Left lung (tissue), 10 donors: ENCODE results near the gene WDR88. TPM values are rescaled to one million over a fixed set of nuclear protein-coding genes. Genes with fewer than 3 reads are reported as not detected.
"Not testable (repeated sequence)": the region's sequence is repeated elsewhere in the genome, so short reads cannot be mapped to it uniquely, and the experiment has no call there.

Experiments
- ATAC-seq: fragments of 200-7000 bp; cut with Tn5 transposase; one replicate; pipeline ENCODE4 v1.9.1; 2020; ENCODE audit warnings: moderate library complexity
- DNase-seq, 4 donors: peaks; one replicate each; pipeline ENCODE4 v3.0.0-alpha.2; 2013 to 2020
- H3K27ac ChIP-seq, 2 donors: fragments of 200-600 bp; sonication (generic) in 1 of 2; one replicate each; pipeline versions ENCODE4 v1.5.0 to v1.8.0; 2020 to 2021
- H3K27me3 ChIP-seq, 2 donors: fragments of 200-600 bp; sonication (generic) in 1 of 2; one replicate each; pipeline versions ENCODE4 v1.5.0 to v1.8.0; 2020 to 2021
- H3K36me3 ChIP-seq, 2 donors: fragments of 200-600 bp; sonication (generic) in 1 of 2; one replicate each; pipeline versions ENCODE4 v1.5.0 to v1.8.0; 2020 to 2021
- H3K4me1 ChIP-seq, 2 donors: fragments of 200-600 bp; one replicate each; pipeline ENCODE4 v1.8.0; 2021
- H3K4me3 ChIP-seq, 2 donors: fragments of 200-600 bp; sonication (generic) in 1 of 2; one replicate each; pipeline versions ENCODE4 v1.5.0 to v1.8.0; 2020 to 2021; ENCODE audit warnings: mild to moderate bottlenecking in 1 of 2
- H3K9me3 ChIP-seq, 2 donors: fragments of 200-600 bp; sonication (generic) in 1 of 2; one replicate each; pipeline versions ENCODE4 v1.5.0 to v1.8.0; 2020 to 2021
- CTCF ChIP-seq, 2 donors: fragments of 200-600 bp; sonication (generic) in 1 of 2; IDR thresholded peaks; one replicate each; pipeline versions ENCODE4 v1.5.0 to v1.8.0; 2021; ENCODE audit warnings: antibody characterized with exemption in 2 of 2
- intact Hi-C, 2 donors: fragments of 100-400 bp; cut with DNase I; formaldehyde crosslinking; loops; one replicate each; pipeline versions ENCODE4 v1.11.2 to v1.14.2; 2022
- polyA plus RNA-seq, 6 donors: library from polyadenylated mRNA; unstranded; fragments of 120-200 nt; gene quantifications; one replicate each; pipeline ENCODE4 v1.2.1, GENCODE V29; 2013; ENCODE audit not compliant: insufficient read length in 6 of 6
- total RNA-seq, 2 donors: library from RNA; stranded (reverse); fragmentation: NEBNext Ultra II Directional; extraction: Animal tissue kit (Norgen Biotek cat#: 25700); gene quantifications; one replicate each; pipeline ENCODE4 v1.2.1, GENCODE V29; 2021
- donor health status: DM: no; HTN: yes; CAD: no.
- donor health status: DM: no; HTN: no; CAD: no.

WDR88 gene
- total and polyA plus RNA-seq, 8 donors: 1.2 to 1.9 (median 1.5) TPM; not detected in 2

DNA sequence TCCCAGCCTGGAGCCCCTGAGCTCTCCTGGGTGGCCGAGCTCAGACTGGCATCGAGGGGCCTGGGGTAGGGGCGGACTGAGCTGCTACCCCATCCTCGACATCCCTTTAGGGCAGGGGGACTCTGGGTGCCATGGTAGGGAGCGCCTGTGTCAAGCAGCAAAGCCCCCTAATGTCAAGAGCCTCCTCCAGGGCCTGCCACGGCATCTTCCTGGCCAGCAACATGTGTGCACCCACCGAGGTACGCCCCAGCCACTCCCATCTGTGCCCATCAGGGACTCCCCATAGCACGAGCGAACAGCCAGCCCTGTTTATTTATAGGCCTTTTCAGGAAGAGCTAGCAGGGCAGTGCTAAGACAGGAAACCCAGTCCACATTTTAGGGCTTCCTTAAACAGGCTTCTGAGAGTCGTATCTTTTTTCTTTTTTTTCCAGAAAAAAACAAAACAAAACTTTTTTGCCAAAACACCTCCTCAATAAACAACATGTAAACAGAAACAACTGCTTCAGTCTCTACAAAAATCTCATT lies 76.5 kb downstream of the WDR88 start:
- ATAC-seq: no peak
- intact Hi-C loops: no loop called here
- Histone ChIP-seq H3K36me3 (peaks cover 0 to 38% of the 10 kb centered on the region in 2 donors), H3K27ac (no peak overlapping the region), H3K4me1 (no peaks in the 10 kb centered on the region), H3K9me3 (no peaks in the 10 kb centered on the region), H3K27me3 (no peaks in the 10 kb centered on the region), H3K4me3 (no peak overlapping the region)
- no peak for TF ChIP-seq CTCF (IDR thresholded peaks at IDR 0.05)
- peak in 1 of 4 donors; percentile 61 for DNase-seq

DNA sequence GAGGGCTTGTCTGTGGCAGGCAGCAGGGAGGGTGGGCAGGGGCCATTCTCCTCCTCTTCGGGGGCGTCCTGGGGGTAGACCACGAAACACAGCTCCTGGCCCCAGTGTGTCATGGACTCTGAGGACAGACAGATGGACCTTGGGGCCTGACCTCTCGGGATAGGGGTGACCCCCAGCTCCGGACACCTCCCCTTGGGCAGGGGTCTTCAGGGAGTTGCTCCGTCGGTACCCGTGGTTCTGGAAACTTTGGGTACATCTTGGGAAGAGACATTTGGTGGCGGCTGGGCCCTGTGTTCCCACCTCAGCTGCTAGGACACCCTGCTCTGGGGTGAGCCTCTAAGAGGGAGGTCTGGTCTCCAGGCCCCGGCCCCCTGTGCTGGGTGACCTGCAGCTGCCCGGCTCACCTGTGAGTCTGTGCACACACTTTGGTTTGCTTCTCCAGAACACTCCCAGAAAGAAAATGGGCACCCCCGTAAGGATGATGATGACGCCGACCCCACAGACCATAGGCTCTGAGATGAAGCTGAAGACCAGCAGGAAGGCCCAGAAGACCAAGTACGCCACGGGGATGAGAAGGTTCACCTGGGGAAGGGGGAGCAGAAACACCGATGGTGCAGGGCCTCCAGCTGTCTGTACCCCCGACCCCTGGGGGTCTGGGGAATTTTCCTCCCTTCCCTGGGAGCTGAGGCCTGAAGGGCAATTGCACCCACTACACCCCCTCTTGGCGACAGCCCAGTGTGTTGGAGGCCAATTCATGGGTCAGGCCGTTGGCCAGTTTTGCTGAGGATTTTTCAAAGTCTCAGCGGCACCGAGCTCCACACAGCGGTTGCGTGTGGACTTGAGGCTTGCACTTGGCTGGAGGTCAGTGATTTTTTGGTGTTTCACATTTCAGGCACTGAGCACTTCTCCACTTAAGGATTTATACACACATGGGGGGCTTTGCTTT lies 77.3 kb downstream of the WDR88 start:
- DNase-seq: peak in 1 of 4 donors; percentile 59
- intact Hi-C loops: no loop called here
- no peak for TF ChIP-seq CTCF (IDR thresholded peaks at IDR 0.05)
- Histone ChIP-seq H3K27me3 (peaks cover 0 to 6% of the 10 kb centered on the region in 2 donors), H3K36me3 (peaks cover 0 to 37% of the 10 kb centered on the region in 2 donors), H3K4me1 (no peaks in the 10 kb centered on the region), H3K9me3 (no peaks in the 10 kb centered on the region), H3K4me3 (no peak overlapping the region), H3K27ac (no peak overlapping the region)
- ATAC-seq: no peak

DNA sequence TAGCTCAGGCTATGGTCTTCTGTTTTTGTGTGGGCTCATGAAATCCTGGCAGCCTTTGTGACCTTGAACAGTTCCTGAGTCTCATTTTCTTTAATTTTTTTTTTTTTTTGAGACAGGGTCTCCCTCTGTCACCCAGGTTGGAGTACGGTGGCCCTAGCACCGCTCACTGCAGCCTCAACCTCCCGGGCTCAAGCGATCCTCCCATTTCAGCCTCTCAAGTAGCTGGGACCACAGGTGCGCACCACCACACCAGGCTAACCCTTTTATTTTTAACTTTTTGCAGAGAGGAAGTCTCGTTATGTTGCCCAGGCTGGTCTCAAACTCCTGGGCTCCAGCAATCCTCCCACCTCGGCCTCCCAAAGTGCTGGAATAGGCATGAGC lies 77.9 kb downstream of the WDR88 start:
- ATAC-seq, intact Hi-C loops, H3K9me3 ChIP-seq, H3K27ac ChIP-seq, H3K4me3 ChIP-seq, H3K27me3 ChIP-seq, H3K4me1 ChIP-seq: not testable (repeated sequence)
- peak in 1 of 4 donors; percentile 8 for DNase-seq
- H3K36me3 ChIP-seq: peaks cover 0 to 33% of the 10 kb centered on the region in 2 donors

GRCh38 chr19:33210266-33210940 lies 78.5 kb downstream of the WDR88 start:
- H3K36me3 ChIP-seq: peaks cover 0 to 28% of the 10 kb centered on the region in 2 donors
- ATAC-seq: no peak
- no peak overlapping the region for H3K4me3 ChIP-seq
- no peaks in the 10 kb centered on the region for H3K9me3 ChIP-seq
- H3K27me3 ChIP-seq: peaks cover 0 to 8% of the 10 kb centered on the region in 2 donors
- H3K27ac ChIP-seq: no peak overlapping the region
- intact Hi-C loops: no loop called here
- TF ChIP-seq CTCF (IDR thresholded peaks at IDR 0.05): no peak
- peak in 1 of 4 donors; percentile 61 for DNase-seq
- no peaks in the 10 kb centered on the region for H3K4me1 ChIP-seq

- intact Hi-C loops: no loop called here
- H3K36me3 ChIP-seq: peaks cover 0 to 13% of the 10 kb centered on the region in 2 donors
- H3K4me3 ChIP-seq: no peak overlapping the region
- no peak for TF ChIP-seq CTCF (IDR thresholded peaks at IDR 0.05)
- no peaks in the 10 kb centered on the region for H3K4me1 ChIP-seq
- peaks cover 0 to 8% of the 10 kb centered on the region in 2 donors for H3K27me3 ChIP-seq
- DNase-seq (peak in 1 of 4 donors; percentile 65), ATAC-seq (no peak)
- H3K9me3 ChIP-seq: no peaks in the 10 kb centered on the region
- no peak overlapping the region for H3K27ac ChIP-seq
These were observed 80.0 kb downstream of the WDR88 start for GRCh38 chr19:33211794-33212435.
